GM12874 (cell line): ENCODE data around the gene APOB.

ENCODE experiments used
- CTCF ChIP-seq: IDR thresholded peaks from 2 replicates; pipeline ENCODE4 v1.5.1; 2011; ENCODE audit warnings: low read depth, mild to moderate bottlenecking, control low read depth, low read length, moderate library complexity; ENCODE audit not compliant: insufficient read depth

Gene APOB

GRCh38 chr2:21043744-21044532, at the start of gene APOB:
TSS of gene APOB (minus strand) at chr2:21044073. CDS start at chr2:21043945, 128 bp downstream.
- TF ChIP-seq CTCF = no peak

GRCh38 chr2:21092308-21092869, 48.5 kb upstream of the APOB start:
- TF ChIP-seq CTCF = no peak

GRCh38 chr2:21084401-21084800, 40.5 kb upstream of the APOB start:
- no peak for TF ChIP-seq CTCF

GRCh38 chr2:21083482-21083881, 39.6 kb upstream of the APOB start:
- TF ChIP-seq CTCF = no peak

GRCh38 chr2:21078296-21078695, 34.4 kb upstream of the APOB start:
- TF ChIP-seq CTCF = no peak

- TF ChIP-seq CTCF = no peak
Measured at GRCh38 chr2:21072477-21073242, 28.8 kb upstream of the APOB start.
